Mesendoderm (in vitro differentiated cells): Measurements from ENCODE around the gene FH.

ENCODE experiments used
- DNase-seq: peaks from one replicate; pipeline ENCODE4 v3.0.0; 2013
- H2AK5ac ChIP-seq: 2 replicates; pipeline ENCODE4 v1.6.1; 2013; ENCODE audit warnings: low read length, inconsistent platforms
- H2BK120ac ChIP-seq: 2 replicates; pipeline ENCODE4 v1.6.1; 2013; ENCODE audit warnings: low read depth, mild to moderate bottlenecking, low read length, moderate library complexity, mixed read lengths
- H2BK15ac ChIP-seq: replicated peaks from 2 replicates; pipeline ENCODE4 v1.6.1; 2013; ENCODE audit warnings: low read depth, mild to moderate bottlenecking, moderate library complexity
- H2BK5ac ChIP-seq: 2 replicates; pipeline ENCODE4 v1.6.1; 2013; ENCODE audit warnings: low read length, inconsistent platforms
- H3K18ac ChIP-seq: 2 replicates; pipeline ENCODE4 v1.6.1; 2013; ENCODE audit warnings: mild to moderate bottlenecking, low read length, mixed read lengths
- H3K23ac ChIP-seq: one replicate; pipeline ENCODE4 v1.6.1; 2013; ENCODE audit warnings: low read length
- H3K27ac ChIP-seq: 2 replicates; pipeline ENCODE4 v1.5.1; 2013; ENCODE audit warnings: low read depth, mild to moderate bottlenecking, inconsistent platforms, low read length, moderate library complexity
- H3K27me3 ChIP-seq: 2 replicates; pipeline ENCODE4 v1.6.1; 2013; ENCODE audit warnings: low read length, control low read depth, mild to moderate bottlenecking, inconsistent platforms; ENCODE audit not compliant: insufficient read depth, poor library complexity
- H3K36me3 ChIP-seq: 2 replicates; pipeline ENCODE4 v1.6.1; 2013; ENCODE audit warnings: low read length, inconsistent platforms; ENCODE audit not compliant: control insufficient read depth, insufficient read depth
- H3K4ac ChIP-seq: one replicate; pipeline ENCODE4 v1.6.1; 2013; ENCODE audit warnings: low read depth, mild to moderate bottlenecking, low read length, moderate library complexity
- H3K4me1 ChIP-seq: 2 replicates; pipeline ENCODE4 v1.6.1; 2013; ENCODE audit warnings: low read depth, low read length, inconsistent platforms; ENCODE audit not compliant: control insufficient read depth
- H3K4me2 ChIP-seq: 2 replicates; pipeline ENCODE4 v1.6.1; 2013; ENCODE audit warnings: low read length
- H3K4me3 ChIP-seq: 2 replicates; pipeline ENCODE4 v1.5.1; 2013; ENCODE audit warnings: mild to moderate bottlenecking, low read length
- H3K56ac ChIP-seq: one replicate; pipeline ENCODE4 v1.6.1; 2013; ENCODE audit warnings: low read length
- H3K79me1 ChIP-seq: 2 replicates; pipeline ENCODE4 v1.6.1; 2013; ENCODE audit warnings: low read length, inconsistent platforms
- H3K79me2 ChIP-seq: 2 replicates; pipeline ENCODE4 v1.6.1; 2013; ENCODE audit warnings: mild to moderate bottlenecking, low read length; ENCODE audit not compliant: control insufficient read depth, insufficient read depth
- H3K9ac ChIP-seq: 2 replicates; pipeline ENCODE4 v1.6.1; 2013; ENCODE audit warnings: low read length, inconsistent platforms
- H4K5ac ChIP-seq: one replicate; pipeline ENCODE4 v1.6.1; 2013; ENCODE audit warnings: low read length
- H4K8ac ChIP-seq: one replicate; pipeline ENCODE4 v1.6.1; 2013; ENCODE audit warnings: low read depth, mild to moderate bottlenecking, control low read depth, low read length, moderate library complexity
- WGBS: extraction: QIAGEN DNeasy Blood & Tissue Kit; methylation state at CpG from one replicate; pipeline ENCODE4 v1.1.7; 2013; ENCODE audit warnings: low lambda C conversion rate, missing lambda C conversion rate; ENCODE audit not compliant: insufficient coverage; ENCODE audit errors: extremely low coverage; 5-methylcytosine and 5-hydroxymethylcytosine counted together

The FH gene

GRCh38 chr1:241479294-241479693 lies 40.3 kb downstream of the FH start:
- no peak overlapping the region for H3K56ac ChIP-seq
- H3K4me2 ChIP-seq: no peak overlapping the region
- no peak for DNase-seq
- H3K18ac ChIP-seq: no peak overlapping the region
- no peak overlapping the region for H2BK5ac ChIP-seq
- no peak overlapping the region for H3K4me3 ChIP-seq
- H2AK5ac ChIP-seq: no peak overlapping the region
- no peak overlapping the region for H3K9ac ChIP-seq
- H3K36me3 ChIP-seq: no peaks in the 10 kb centered on the region
- no peak overlapping the region for H3K23ac ChIP-seq
- no peak overlapping the region for H3K4ac ChIP-seq
- H3K27me3 ChIP-seq: no peaks in the 10 kb centered on the region
- H2BK15ac ChIP-seq: no peak overlapping the region
- no peak overlapping the region for H3K27ac ChIP-seq
- H4K8ac ChIP-seq: no peak overlapping the region
- H3K79me1 ChIP-seq: no peaks in the 10 kb centered on the region
- no peak overlapping the region for H2BK120ac ChIP-seq
- H3K4me1 ChIP-seq: no peaks in the 10 kb centered on the region
- H4K5ac ChIP-seq: no peak overlapping the region
- no peaks in the 10 kb centered on the region for H3K79me2 ChIP-seq

GRCh38 chr1:241475671-241476070 lies 43.9 kb downstream of the FH start:
- Histone ChIP-seq H4K5ac (no peak overlapping the region), H3K4me3 (no peak overlapping the region), H3K4me2 (no peak overlapping the region), H3K36me3 (no peaks in the 10 kb centered on the region), H3K4ac (no peak overlapping the region), H3K4me1 (no peaks in the 10 kb centered on the region), H3K79me2 (no peaks in the 10 kb centered on the region), H3K9ac (no peak overlapping the region), H2BK5ac (no peak overlapping the region), H2BK120ac (no peak overlapping the region), H3K23ac (no peak overlapping the region), H3K27me3 (no peaks in the 10 kb centered on the region), H3K27ac (no peak overlapping the region), H3K56ac (no peak overlapping the region), H4K8ac (no peak overlapping the region), H2AK5ac (no peak overlapping the region), H3K79me1 (no peaks in the 10 kb centered on the region), H3K18ac (no peak overlapping the region), H2BK15ac (no peak overlapping the region)
- WGBS: no CpG with 5 or more reads among the region's 1 CpG
- DNase-seq: no peak

GRCh38 chr1:241473026-241473425 lies 46.5 kb downstream of the FH start:
- Histone ChIP-seq H2BK15ac (no peak overlapping the region), H4K8ac (no peak overlapping the region), H2BK5ac (no peak overlapping the region), H3K79me2 (no peaks in the 10 kb centered on the region), H3K27ac (no peak overlapping the region), H3K4me2 (no peak overlapping the region), H3K36me3 (no peaks in the 10 kb centered on the region), H3K27me3 (no peaks in the 10 kb centered on the region), H3K56ac (no peak overlapping the region), H4K5ac (no peak overlapping the region), H2AK5ac (no peak overlapping the region), H3K4ac (no peak overlapping the region), H3K4me3 (no peak overlapping the region), H3K4me1 (no peaks in the 10 kb centered on the region), H3K9ac (no peak overlapping the region), H2BK120ac (no peak overlapping the region), H3K79me1 (no peaks in the 10 kb centered on the region), H3K18ac (no peak overlapping the region), H3K23ac (no peak overlapping the region)
- no peak for DNase-seq
- WGBS: no CpG with 5 or more reads among the region's 1 CpG

GRCh38 chr1:241470908-241471590 lies 48.5 kb downstream of the FH start:
- Histone ChIP-seq H3K23ac (no peak overlapping the region), H3K4ac (no peak overlapping the region), H3K27me3 (no peaks in the 10 kb centered on the region), H2AK5ac (no peak overlapping the region), H2BK15ac (no peak overlapping the region), H4K8ac (no peak overlapping the region), H3K4me2 (no peak overlapping the region), H3K4me3 (no peak overlapping the region), H3K27ac (no peak overlapping the region), H4K5ac (no peak overlapping the region), H3K79me1 (no peaks in the 10 kb centered on the region), H2BK120ac (no peak overlapping the region), H3K79me2 (no peaks in the 10 kb centered on the region), H3K4me1 (no peaks in the 10 kb centered on the region), H3K18ac (no peak overlapping the region), H2BK5ac (no peak overlapping the region), H3K56ac (no peak overlapping the region), H3K36me3 (no peaks in the 10 kb centered on the region), H3K9ac (no peak overlapping the region)
- no CpG with 5 or more reads among the region's 5 CpGs for WGBS
- no peak for DNase-seq

- Histone ChIP-seq H2AK5ac (no peak overlapping the region), H2BK120ac (no peak overlapping the region), H3K23ac (no peak overlapping the region), H3K4me2 (no peak overlapping the region), H3K18ac (no peak overlapping the region), H3K79me1 (no peaks in the 10 kb centered on the region), H3K56ac (no peak overlapping the region), H2BK15ac (no peak overlapping the region), H3K27ac (no peak overlapping the region), H3K27me3 (no peaks in the 10 kb centered on the region), H3K4me3 (no peak overlapping the region), H3K79me2 (no peaks in the 10 kb centered on the region), H3K36me3 (no peaks in the 10 kb centered on the region), H2BK5ac (no peak overlapping the region), H3K9ac (no peak overlapping the region), H3K4me1 (no peaks in the 10 kb centered on the region), H3K4ac (no peak overlapping the region), H4K8ac (no peak overlapping the region), H4K5ac (no peak overlapping the region)
- WGBS: no CpG with 5 or more reads among the region's 3 CpGs
- DNase-seq: no peak
Observed at GRCh38 chr1:241470361-241470760, 49.2 kb downstream of the FH start.

GRCh38 chr1:241465673-241466072 lies 53.9 kb downstream of the FH start:
- Histone ChIP-seq H2BK120ac (no peak overlapping the region), H3K56ac (no peak overlapping the region)

More at GRCh38 chr1:241465673-241466072, 53.9 kb downstream of the FH start:
- no peak overlapping the region for H3K18ac ChIP-seq
- H3K23ac ChIP-seq: no peak overlapping the region
- DNase-seq: no peak
- H2BK15ac ChIP-seq: no peak overlapping the region
- no peak overlapping the region for H3K4me2 ChIP-seq
- no peak overlapping the region for H2BK5ac ChIP-seq
- H4K5ac ChIP-seq: no peak overlapping the region
- H3K4ac ChIP-seq: no peak overlapping the region
- H3K36me3 ChIP-seq: no peaks in the 10 kb centered on the region
- H3K4me3 ChIP-seq: no peak overlapping the region
- H3K27me3 ChIP-seq: no peaks in the 10 kb centered on the region
- H3K79me2 ChIP-seq: no peaks in the 10 kb centered on the region
- no peaks in the 10 kb centered on the region for H3K79me1 ChIP-seq
- no peaks in the 10 kb centered on the region for H3K4me1 ChIP-seq
- H3K27ac ChIP-seq: no peak overlapping the region
- no CpG with 5 or more reads among the region's 8 CpGs for WGBS
- no peak overlapping the region for H4K8ac ChIP-seq
- H3K9ac ChIP-seq: no peak overlapping the region
- no peak overlapping the region for H2AK5ac ChIP-seq
